GM23248 (cell line): ENCODE measurements around the gene GPER1. TPM values are rescaled to one million over a fixed set of nuclear protein-coding genes. Genes with fewer than 3 reads are reported as not detected.

Experiments
- DNase-seq: peaks from one replicate; pipeline ENCODE4 v3.0.0-alpha.2; 2015
- H2AFZ ChIP-seq: fragments of 200-600 bp; sonication (generic); 2 replicates; pipeline ENCODE4 v1.6.1; 2016; ENCODE audit warnings: antibody characterized with exemption
- H3F3A ChIP-seq: fragments of 200-600 bp; sonication (generic); 2 replicates; pipeline ENCODE4 v1.6.1; 2016; ENCODE audit warnings: mild to moderate bottlenecking, antibody characterized with exemption, mixed run types; ENCODE audit not compliant: insufficient read depth
- H3K27ac ChIP-seq: fragments of 200-600 bp; sonication (generic); 2 replicates; pipeline ENCODE4 v1.5.1; 2016; ENCODE audit warnings: mild to moderate bottlenecking
- H3K27me3 ChIP-seq: fragments of 200-600 bp; sonication (generic); replicated peaks from 2 replicates; pipeline ENCODE4 v1.6.1; 2016; ENCODE audit warnings: mild to moderate bottlenecking; ENCODE audit not compliant: insufficient read depth
- H3K36me3 ChIP-seq: fragments of 200-600 bp; sonication (generic); 2 replicates; pipeline ENCODE4 v1.6.1; 2016; ENCODE audit warnings: low read depth, mild to moderate bottlenecking
- H3K4me1 ChIP-seq: fragments of 200-600 bp; sonication (generic); 2 replicates; pipeline ENCODE4 v1.6.1; 2016; ENCODE audit warnings: mild to moderate bottlenecking; ENCODE audit not compliant: insufficient read depth
- H3K4me2 ChIP-seq: fragments of 200-600 bp; sonication (generic); one replicate; pipeline ENCODE4 v1.6.1; 2016; ENCODE audit warnings: mild to moderate bottlenecking; ENCODE audit not compliant: unreplicated experiment
- H3K4me3 ChIP-seq: fragments of 200-600 bp; sonication (generic); 2 replicates; pipeline ENCODE4 v1.5.1; 2016; ENCODE audit warnings: mild to moderate bottlenecking
- H3K79me2 ChIP-seq: fragments of 200-600 bp; sonication (generic); 2 replicates; pipeline ENCODE4 v1.6.1; 2016; ENCODE audit warnings: mild to moderate bottlenecking; ENCODE audit not compliant: insufficient read depth
- H3K9ac ChIP-seq: fragments of 200-600 bp; sonication (generic); 2 replicates; pipeline ENCODE4 v1.6.1; 2016; ENCODE audit warnings: mild to moderate bottlenecking
- H3K9me2 ChIP-seq: fragments of 200-600 bp; sonication (generic); 2 replicates; pipeline ENCODE4 v1.6.1; 2016; ENCODE audit warnings: mixed run types, mild to moderate bottlenecking, moderate library complexity; ENCODE audit not compliant: insufficient read depth
- H3K9me3 ChIP-seq: fragments of 200-600 bp; sonication (generic); one replicate; pipeline ENCODE4 v1.6.1; 2017; ENCODE audit warnings: low read depth
- H4K20me1 ChIP-seq: fragments of 200-600 bp; sonication (generic); 2 replicates; pipeline ENCODE4 v1.6.0; 2016; ENCODE audit not compliant: insufficient read depth
- EZH2 ChIP-seq: fragments of 200-600 bp; sonication (generic); IDR thresholded peaks from 2 replicates; pipeline ENCODE4 v1.6.1; 2018; ENCODE audit warnings: antibody characterized with exemption, mild to moderate bottlenecking; ENCODE audit not compliant: insufficient read depth, poor library complexity, severe bottlenecking
- EZH2phosphoT487 ChIP-seq: fragments of 200-600 bp; sonication (generic); IDR thresholded peaks from 2 replicates; pipeline ENCODE4 v1.6.1; 2018; ENCODE audit warnings: antibody characterized with exemption, moderate library complexity, mild to moderate bottlenecking, low read depth; ENCODE audit not compliant: insufficient read depth
- WGBS, 2 experiments: methylation state at CpG; one replicate each; pipeline ENCODE4 v1.1.6; 2015 to 2017; ENCODE audit warnings: low lambda C conversion rate in 2 of 2, low coverage in 1 of 2; ENCODE audit errors: missing lambda C conversion rate in 2 of 2; 5-methylcytosine and 5-hydroxymethylcytosine counted together
- in situ Hi-C: fragments of 300-500 bp; cut with MboI; formaldehyde crosslinking; loops from 2 replicates; pipeline ENCODE4 v1.15.0; 2020
- polyA plus RNA-seq: library from polyadenylated mRNA; unstranded; fragments of >200 nt; fragmentation: Nextera tagmentation; extraction: Ambion mirVana; gene quantifications from 2 replicates; pipeline ENCODE4 v1.2.1, GENCODE V29; 2016
- total RNA-seq: library from RNA; depleted of rRNA; stranded (reverse); fragments of >200 nt; shearing (Covaris generic); gene quantifications from 2 replicates; pipeline ENCODE4 v1.2.3, GENCODE V29; 2014

The GPER1 gene
- total and polyA plus RNA-seq, 2 experiments from 2014 or later, result 5.6 to 6.7 TPM

DNA sequence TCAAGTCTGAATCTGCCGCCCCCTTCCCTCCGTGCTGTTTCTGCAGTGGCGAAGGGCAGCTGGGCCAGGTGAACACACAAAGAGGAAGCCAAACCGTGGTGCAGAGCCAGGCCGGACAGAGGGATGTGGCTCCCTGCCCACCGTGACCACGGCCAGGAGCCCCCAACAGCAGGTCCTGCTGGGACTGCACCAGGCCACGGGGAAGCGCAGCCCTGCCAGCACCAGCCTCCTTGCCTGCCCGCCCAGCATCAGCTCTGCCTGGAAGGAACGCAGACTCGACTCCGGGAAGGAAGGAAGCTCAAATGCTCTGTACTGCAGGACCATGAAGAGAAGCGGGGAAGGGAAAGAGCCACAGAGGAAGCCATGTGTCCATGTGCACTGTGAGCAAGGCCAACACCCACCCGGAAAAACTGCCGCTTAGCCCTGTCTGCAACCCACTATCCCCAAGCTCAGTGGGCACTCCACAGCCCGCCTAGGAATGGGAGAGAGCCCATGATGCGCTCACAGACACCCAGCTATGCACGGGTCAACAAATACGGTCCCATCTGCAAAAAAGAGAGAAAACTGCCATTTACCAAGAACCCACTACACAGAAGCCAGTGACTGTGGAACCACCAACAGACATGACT lies 19.0 kb downstream of the GPER1 start:
- H3K27ac ChIP-seq, result no peak overlapping the region
- no peak overlapping the region for H3K4me2 ChIP-seq
- H3K9me2 ChIP-seq, result no peaks in the 10 kb centered on the region
- no peaks in the 10 kb centered on the region for H3F3A ChIP-seq
- no peaks in the 10 kb centered on the region for H3K27me3 ChIP-seq
- H3K9me3 ChIP-seq, result no peaks in the 10 kb centered on the region
- 95 to 96% methylated on average over 19 to 20 of the region's 20 CpGs for WGBS, 2 experiments
- no peaks in the 10 kb centered on the region for H3K36me3 ChIP-seq
- in situ Hi-C loops, result no loop called here
- H3K79me2 ChIP-seq, result no peaks in the 10 kb centered on the region
- DNase-seq, result no peak
- H2AFZ ChIP-seq, result no peak overlapping the region
- no peak for TF ChIP-seq EZH2phosphoT487
- no peak for TF ChIP-seq EZH2
- no peaks in the 10 kb centered on the region for H3K4me1 ChIP-seq
- no peak overlapping the region for H3K4me3 ChIP-seq
- H4K20me1 ChIP-seq, result no peaks in the 10 kb centered on the region
- H3K9ac ChIP-seq, result no peak overlapping the region

DNA sequence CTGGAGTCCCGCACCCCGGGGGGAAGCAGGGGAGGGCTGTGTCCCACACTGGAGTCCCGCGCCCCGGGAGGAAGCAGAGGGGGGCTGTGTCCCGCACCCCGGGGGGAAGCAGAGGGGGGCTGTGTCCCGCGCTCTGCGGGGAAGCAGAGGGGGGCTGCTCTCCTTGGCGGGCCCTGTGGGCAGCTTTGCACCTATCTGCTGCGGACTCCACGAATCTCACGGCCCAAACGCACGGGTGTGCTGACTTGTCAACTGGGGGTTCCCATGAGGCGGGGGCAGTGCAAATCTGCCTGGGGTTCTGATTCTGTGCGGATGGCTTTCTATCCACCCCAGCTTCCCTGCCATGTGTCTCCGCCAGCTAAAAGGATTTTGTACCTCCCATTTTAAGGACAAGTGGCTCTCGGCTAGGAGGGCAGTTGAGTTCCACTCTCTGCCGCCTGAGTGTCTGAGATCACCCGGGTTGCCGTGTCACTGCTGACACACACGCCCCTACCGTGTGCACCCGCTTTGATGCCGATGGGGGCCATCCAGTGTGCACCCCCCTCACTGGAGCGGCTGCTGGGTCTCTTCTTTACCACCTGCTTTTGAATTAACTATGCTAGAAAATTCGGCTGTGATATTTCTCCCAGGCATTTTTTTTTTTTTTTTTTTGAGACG lies 20.5 kb downstream of the GPER1 start:
- in situ Hi-C loops, result no loop called here
- no peaks in the 10 kb centered on the region for H3K9me2 ChIP-seq
- TF ChIP-seq EZH2phosphoT487 (no peak), EZH2 (no peak)

DNA sequence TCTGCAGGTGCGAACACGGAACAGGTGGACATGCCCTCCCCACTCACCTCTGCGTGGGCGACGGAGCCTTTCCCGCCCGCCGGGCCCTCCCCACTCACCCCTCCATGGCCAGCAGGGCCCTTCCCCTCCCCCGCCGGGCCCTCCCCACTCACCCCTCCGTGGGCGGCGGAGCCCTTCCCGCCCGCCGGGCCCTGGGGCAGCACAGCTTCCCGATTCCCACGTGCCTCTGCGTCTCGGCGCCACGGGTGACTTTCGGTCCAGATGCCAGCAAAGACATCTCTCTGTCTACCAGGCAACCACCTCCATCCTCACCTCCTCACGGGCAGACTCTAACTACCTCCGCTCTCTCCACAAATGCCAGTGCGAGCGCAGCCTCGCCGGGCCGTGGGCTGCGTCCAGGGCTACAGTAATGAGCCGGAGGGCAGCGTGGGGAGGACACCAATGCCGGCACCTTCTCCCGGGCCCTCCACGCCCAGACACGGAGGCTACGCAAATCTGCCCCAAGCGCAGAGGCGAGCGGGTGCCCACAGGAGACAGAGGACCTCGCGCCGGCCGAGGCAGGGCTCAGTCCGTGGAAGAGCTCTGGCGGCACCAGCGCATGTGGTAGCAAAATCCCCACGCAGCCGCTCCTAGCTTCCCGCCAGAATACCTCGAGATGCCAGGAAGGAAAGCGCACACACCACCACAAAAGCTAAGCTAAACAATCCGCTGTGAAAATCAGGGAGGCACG lies 21.8 kb downstream of the GPER1 start:
- TF ChIP-seq EZH2, result no peak
- in situ Hi-C loops, result no loop called here
- Histone ChIP-seq H3K4me3 (no peak overlapping the region), H4K20me1 (no peaks in the 10 kb centered on the region), H3K27me3 (no peaks in the 10 kb centered on the region), H3K9ac (no peak overlapping the region), H3K36me3 (no peaks in the 10 kb centered on the region), H3K9me2 (no peaks in the 10 kb centered on the region), H3F3A (no peaks in the 10 kb centered on the region), H3K4me2 (no peak overlapping the region), H2AFZ (no peak overlapping the region), H3K27ac (no peak overlapping the region), H3K9me3 (no peaks in the 10 kb centered on the region), H3K79me2 (no peaks in the 10 kb centered on the region; the same call in 1 of the 2 replicates), H3K4me1 (no peaks in the 10 kb centered on the region)
- WGBS, 2 experiments, result 95 to 97% methylated on average over 30 to 55 of the region's 55 CpGs
- DNase-seq, result no peak

More for the DNA sequence above, 20.5 kb downstream of the GPER1 start:
- H3K9me3 ChIP-seq, result no peaks in the 10 kb centered on the region
- H3K4me2 ChIP-seq, result no peak overlapping the region
- no peak for DNase-seq
- no peak overlapping the region for H3K4me3 ChIP-seq
- 90 to 94% methylated on average over 20 to 30 of the region's 30 CpGs for WGBS, 2 experiments
- H3K27me3 ChIP-seq, result no peaks in the 10 kb centered on the region
- H3K79me2 ChIP-seq, result no peaks in the 10 kb centered on the region; the same call in 1 of the 2 replicates
- H3K4me1 ChIP-seq, result no peaks in the 10 kb centered on the region
- no peaks in the 10 kb centered on the region for H4K20me1 ChIP-seq
- no peak overlapping the region for H2AFZ ChIP-seq
- H3K9ac ChIP-seq, result no peak overlapping the region
- no peaks in the 10 kb centered on the region for H3F3A ChIP-seq
- H3K27ac ChIP-seq, result no peak overlapping the region
- no peaks in the 10 kb centered on the region for H3K36me3 ChIP-seq

DNA sequence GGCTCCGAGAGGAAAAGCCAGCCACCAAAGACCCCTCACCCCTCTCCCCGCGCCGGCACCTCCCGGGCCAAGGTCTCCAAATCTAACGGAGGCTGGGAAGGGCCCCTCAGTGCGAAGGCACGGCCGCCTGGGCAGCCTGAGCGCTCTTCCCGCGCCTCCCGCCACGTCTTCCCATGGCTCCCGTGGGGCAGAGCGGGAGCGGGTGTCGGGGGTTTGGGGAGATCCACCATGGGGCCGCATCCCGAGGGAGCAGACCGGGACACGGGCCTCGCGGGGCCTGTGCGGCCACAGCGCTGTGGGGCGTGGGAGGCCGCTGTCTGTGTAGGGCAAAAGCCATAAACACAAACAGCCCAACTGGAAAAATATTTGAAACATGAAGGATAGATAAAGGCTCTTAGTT lies 22.4 kb downstream of the GPER1 start:
- H3F3A ChIP-seq, result peaks cover 2% of the 10 kb centered on the region; the same call in 1 of the 2 replicates
- H3K79me2 ChIP-seq, result no peaks in the 10 kb centered on the region; the same call in 1 of the 2 replicates
- H3K4me1 ChIP-seq, result no peaks in the 10 kb centered on the region
- no peaks in the 10 kb centered on the region for H3K27me3 ChIP-seq
- TF ChIP-seq EZH2 (no peak), EZH2phosphoT487 (no peak)
- H3K9ac ChIP-seq, result no peak overlapping the region
- H3K4me3 ChIP-seq, result no peak overlapping the region
- WGBS, 2 experiments, result 95 to 96% methylated on average over 19 to 28 of the region's 28 CpGs
- H3K36me3 ChIP-seq, result no peaks in the 10 kb centered on the region
- no peaks in the 10 kb centered on the region for H4K20me1 ChIP-seq
- H3K9me3 ChIP-seq, result no peaks in the 10 kb centered on the region
- no peak for DNase-seq
- in situ Hi-C loops, result no loop called here
- H3K9me2 ChIP-seq, result no peaks in the 10 kb centered on the region
- H3K27ac ChIP-seq, result no peak overlapping the region
- H3K4me2 ChIP-seq, result no peak overlapping the region
- no peak overlapping the region for H2AFZ ChIP-seq
